ENCODE data around the gene DPEP2.
"Not testable (repeated sequence)": the region's sequence is repeated elsewhere in the genome, so short reads cannot be mapped to it uniquely, and the experiment has no call there.

The DPEP2 gene

DNA sequence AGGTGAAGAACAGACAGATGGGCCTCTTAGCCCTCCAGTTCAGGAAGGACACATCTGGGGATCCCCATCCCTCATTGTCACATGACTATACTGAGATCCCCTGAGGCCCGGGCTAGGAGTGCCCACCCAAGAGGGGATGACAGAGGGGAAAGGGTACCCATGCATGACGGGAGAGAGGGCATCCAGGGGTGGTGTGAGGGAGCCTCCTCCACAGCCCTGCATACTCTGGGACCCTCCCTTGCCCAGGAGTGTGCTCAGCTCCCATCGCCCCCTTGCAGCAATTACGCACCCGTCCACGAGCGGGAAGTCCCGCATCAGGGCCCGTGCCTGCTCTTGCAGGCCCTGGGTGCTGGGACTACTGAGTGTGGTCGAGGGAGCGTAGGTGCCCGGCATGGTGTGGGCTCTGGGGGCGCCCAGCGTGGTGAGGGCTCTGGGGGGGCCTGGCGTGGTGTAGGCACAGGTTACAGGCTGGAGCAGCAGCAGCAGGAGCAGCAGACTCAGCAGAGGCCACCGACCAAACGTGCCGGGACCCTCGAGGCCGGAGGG, 6.5 kb downstream of the DPEP2 start:
- H3K4me3 Mint-ChIP-seq: peak overlapping the region; percentile 89 to 93
- H3K9me3 Mint-ChIP-seq: no peaks in the 10 kb centered on the region

DNA sequence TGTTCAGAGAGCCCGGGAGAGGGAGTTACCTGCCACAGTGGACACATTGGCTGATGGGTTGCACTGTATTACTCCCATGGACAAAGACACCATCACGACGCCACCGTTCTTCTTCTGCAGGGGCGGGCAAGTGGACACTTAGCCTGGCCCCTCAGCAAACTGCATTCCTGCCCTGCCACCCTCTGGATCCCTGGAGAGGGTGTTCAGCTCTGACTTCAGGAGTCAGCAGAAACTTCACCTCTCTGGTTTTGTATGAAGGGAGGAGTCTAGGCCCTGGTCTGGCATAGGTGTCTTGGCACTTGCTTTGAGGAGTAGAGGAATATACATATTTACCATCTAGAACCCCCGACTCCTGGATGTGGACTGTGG, 9.3 kb downstream of the DPEP2 start:
- ATAC-seq: no peak
- no peak overlapping the region for H3K4me3 Mint-ChIP-seq
- peaks cover 29% of the 10 kb centered on the region for H3K4me1 Mint-ChIP-seq

More for the DNA sequence above, 6.5 kb downstream of the DPEP2 start:
- peak overlapping the region; percentile 59 to 61 for H3K27ac Mint-ChIP-seq
- ATAC-seq (peak; percentile 10), DNase-seq (no peak)
- peaks cover 50% of the 10 kb centered on the region for H3K4me1 Mint-ChIP-seq
- H3K27me3 Mint-ChIP-seq: no peaks in the 10 kb centered on the region

DNA sequence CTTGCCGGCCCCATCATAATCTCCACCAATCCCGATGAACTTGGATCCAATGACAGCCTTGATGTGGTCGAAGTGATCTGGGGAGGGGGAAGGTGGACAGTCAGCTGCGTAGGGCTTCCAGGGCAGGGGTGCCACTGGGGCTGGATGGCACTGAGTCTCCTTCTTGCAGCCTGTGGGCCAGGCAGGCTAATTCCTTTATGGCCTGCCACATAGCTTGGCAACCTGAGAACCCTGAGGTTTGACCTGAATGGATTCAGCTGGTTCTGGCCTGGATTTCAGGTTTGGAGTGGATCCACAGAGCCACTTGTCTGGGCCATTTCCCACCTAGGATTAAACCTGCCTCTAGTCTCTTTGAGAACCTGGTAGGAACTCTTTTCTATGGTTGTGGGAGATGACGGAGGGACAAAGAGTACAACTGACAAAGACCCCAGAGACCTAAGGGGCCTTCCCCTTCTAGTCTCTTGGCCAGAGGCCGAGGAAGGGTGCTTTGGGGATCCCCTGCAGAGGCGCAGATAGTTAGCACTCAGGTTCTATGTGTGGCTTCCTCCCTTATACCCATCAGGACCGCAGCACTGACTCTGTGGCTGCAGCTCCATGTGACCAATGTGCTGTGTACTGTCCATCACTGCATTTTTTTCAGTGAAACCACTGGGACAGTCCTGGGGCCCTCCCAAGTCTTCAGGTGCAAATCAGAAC, 9.8 kb downstream of the DPEP2 start:
- no peak for DNase-seq
- H3K4me3 Mint-ChIP-seq: no peak overlapping the region
- peak overlapping the region in 1 of 2 donors; percentile 15 for H3K27ac Mint-ChIP-seq

More for the DNA sequence above, 9.3 kb downstream of the DPEP2 start:
- DNase-seq: no peak
- no peaks in the 10 kb centered on the region for H3K27me3 Mint-ChIP-seq
- H3K27ac Mint-ChIP-seq: no peak overlapping the region
- no peaks in the 10 kb centered on the region for H3K9me3 Mint-ChIP-seq

DNA sequence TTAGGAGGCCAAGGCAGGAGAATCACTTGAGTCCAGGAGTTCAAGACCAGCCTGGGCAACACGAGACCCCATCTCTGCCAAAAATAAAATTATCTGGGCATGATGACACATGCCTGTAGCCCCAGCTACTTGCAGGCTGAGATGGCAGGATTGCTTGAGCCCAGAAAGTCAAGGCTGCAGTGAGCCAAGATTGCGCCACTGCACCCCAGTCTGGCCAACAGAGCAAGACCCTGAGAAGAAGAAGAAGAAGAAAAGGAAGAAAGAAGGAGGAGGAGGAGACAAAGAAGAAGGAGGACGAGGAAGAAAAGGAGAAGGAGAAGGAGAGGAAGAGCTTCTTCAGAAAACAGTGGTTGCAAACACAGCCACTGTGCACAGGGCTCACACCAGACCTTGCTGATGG, 10.6 kb downstream of the DPEP2 start:
- ATAC-seq: no peak
- H3K4me3 Mint-ChIP-seq: no peak overlapping the region

More for the DNA sequence above, 9.8 kb downstream of the DPEP2 start:
- H3K27me3 Mint-ChIP-seq: no peaks in the 10 kb centered on the region
- peaks cover 29% of the 10 kb centered on the region for H3K4me1 Mint-ChIP-seq
- ATAC-seq: no peak
- no peaks in the 10 kb centered on the region for H3K9me3 Mint-ChIP-seq

DNA sequence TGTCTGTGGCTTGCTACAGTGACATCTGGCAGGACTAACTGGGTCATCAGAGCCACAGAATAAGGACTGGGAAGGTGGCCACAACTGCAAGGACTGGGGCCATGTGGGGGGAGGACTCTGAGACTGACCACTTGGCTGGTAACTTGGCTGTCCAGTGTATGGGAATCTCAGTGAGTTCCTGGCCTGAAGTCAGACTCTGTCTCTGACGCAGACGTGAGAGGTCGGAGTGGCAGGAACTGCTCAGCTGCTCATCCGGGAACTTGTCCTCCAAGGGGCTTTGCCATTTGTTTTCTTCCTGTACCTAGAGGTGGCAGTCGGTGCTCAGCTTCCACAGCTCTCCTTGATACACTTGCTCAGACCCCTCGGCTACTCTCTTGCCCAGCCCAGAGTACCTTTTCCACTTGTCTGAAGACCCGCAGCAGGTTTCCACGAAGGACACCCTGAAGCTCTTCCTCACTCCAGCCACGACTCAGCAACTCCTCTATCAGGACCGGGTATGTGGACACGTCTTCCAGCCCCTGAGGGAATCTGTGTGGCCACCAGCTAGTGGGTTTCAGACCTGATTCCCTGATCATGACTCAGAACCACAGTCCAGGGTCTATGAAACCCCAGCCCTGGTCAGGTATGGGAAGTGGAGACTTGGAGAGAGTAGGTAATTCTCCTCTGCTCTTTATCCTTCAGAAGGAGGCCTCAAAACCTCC, 11.7 kb downstream of the DPEP2 start:
- Mint-ChIP-seq H3K27me3 (no peaks in the 10 kb centered on the region), H3K4me1 (peaks cover 31% of the 10 kb centered on the region), H3K9me3 (no peaks in the 10 kb centered on the region), H3K27ac (peak overlapping the region in 1 of 2 donors; percentile 21), H3K4me3 (no peak overlapping the region)
- DNase-seq (no peak), ATAC-seq (no peak)

More for the DNA sequence above, 10.6 kb downstream of the DPEP2 start:
- peaks cover 31% of the 10 kb centered on the region for H3K4me1 Mint-ChIP-seq
- no peak for DNase-seq
- peak overlapping the region in 1 of 2 donors; percentile 78 for H3K27ac Mint-ChIP-seq
- no peaks in the 10 kb centered on the region for H3K9me3 Mint-ChIP-seq
- H3K27me3 Mint-ChIP-seq: no peaks in the 10 kb centered on the region

- Mint-ChIP-seq H3K27me3 (no peaks in the 10 kb centered on the region), H3K4me3 (no peak overlapping the region), H3K9me3 (no peaks in the 10 kb centered on the region), H3K27ac (no peak overlapping the region), H3K4me1 (peaks cover 29% of the 10 kb centered on the region)
- ATAC-seq (no peak), DNase-seq (no peak)
Measured at GRCh38 chr16:67986949-67987348, 12.3 kb downstream of the DPEP2 start.

- Mint-ChIP-seq H3K27ac (no peak overlapping the region), H3K4me1 (peaks cover 29% of the 10 kb centered on the region), H3K27me3 (no peaks in the 10 kb centered on the region), H3K9me3 (no peaks in the 10 kb centered on the region), H3K4me3 (no peak overlapping the region)
- no peak for DNase-seq
- ATAC-seq: no peak
Measured at GRCh38 chr16:67982011-67982696, 17.1 kb downstream of the DPEP2 start.

DNA sequence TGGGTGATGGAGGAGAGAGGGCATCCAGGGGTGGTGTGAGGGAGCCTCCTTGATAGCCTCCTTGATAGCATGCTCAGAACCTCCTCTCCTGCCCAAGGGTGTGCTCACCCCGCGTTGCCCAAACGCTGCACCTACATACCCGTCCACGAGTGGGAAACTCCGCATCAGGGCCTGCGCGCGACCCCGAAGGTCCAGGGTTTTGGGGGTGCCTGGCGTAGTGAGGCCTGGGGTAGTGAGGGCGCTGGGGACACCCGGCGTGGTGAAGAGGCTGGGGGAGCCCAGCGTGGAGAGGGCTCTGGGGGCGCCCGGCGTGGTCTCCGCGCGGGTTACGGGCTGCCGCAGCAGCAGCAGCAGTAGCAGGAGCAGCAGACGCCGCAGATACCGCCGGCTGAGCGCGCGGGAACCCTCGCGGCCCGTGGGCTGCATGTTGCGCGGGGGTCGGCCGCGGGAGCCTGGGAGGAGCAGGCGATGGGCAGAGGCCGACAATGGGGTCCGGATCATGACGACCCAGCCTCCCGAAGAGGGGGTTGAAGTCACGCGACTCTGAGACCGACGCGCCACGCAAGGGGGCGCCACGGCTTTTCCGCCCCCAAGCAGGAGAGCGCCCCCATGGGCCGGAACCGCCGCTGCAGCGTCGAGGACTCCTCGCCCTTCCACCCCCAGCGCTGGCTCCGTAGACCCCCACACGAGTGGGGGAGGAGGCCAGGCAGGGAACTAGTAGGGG, 19.2 kb downstream of the DPEP2 start, which contains the start of gene DPEP3:
DPEP3 (minus strand) TSS at position 545 of the 724 bp plus-strand sequence; CDS start at position 426, 119 bp downstream.
- ATAC-seq (no peak), DNase-seq (no peak)
- Mint-ChIP-seq H3K27me3 (no peaks in the 10 kb centered on the region), H3K9me3 (no peaks in the 10 kb centered on the region), H3K27ac (no peak within 1 kb of the TSS), H3K4me3 (no peak within 1 kb of the TSS), H3K4me1 (peaks cover 37% of the 10 kb centered on the region)

DNA sequence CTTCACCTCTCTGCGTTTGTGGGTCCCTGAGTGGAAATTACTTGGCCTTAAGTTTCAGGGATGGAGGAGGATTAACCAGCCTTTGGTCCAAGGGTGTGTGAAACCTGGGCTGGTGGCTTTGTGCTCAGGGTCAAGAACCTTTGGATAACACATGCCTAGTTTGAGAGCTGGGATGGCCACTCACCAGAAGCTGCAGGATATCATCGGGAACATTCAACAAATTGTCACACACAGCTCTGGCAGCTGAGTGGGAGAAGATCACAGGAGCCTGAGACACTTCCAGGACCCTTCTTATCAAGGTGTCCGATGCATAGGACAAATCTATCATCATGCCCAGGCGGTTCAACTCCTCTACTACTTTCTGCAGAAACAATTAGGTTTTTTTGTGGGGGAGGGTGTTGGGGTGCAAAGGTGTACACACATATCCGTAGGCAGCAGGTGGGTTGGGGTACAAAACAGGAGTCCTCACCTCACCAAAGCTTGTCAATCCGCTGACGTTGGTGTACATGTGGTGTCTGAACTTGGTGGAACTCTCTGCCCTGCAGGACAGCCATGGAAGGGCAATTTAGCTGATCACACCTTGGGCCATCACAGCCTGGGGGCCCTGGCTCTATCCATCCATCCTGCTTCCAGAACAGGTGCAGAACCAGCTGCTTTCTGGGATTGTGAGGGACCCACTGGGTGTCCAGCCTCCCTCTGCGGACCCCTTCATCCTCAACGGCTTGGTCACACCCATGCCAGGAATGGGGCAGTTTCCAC, 21.6 kb downstream of the DPEP2 start:
- DNase-seq (no peak), ATAC-seq (no peak)
- no peak overlapping the region for H3K27ac Mint-ChIP-seq
- peaks cover 18% of the 10 kb centered on the region for H3K4me1 Mint-ChIP-seq
- no peak overlapping the region for H3K4me3 Mint-ChIP-seq
- no peaks in the 10 kb centered on the region for H3K27me3 Mint-ChIP-seq
- H3K9me3 Mint-ChIP-seq: no peaks in the 10 kb centered on the region

- no peak overlapping the region for H3K27ac Mint-ChIP-seq
- ATAC-seq (peak; percentile 23), DNase-seq (no peak)
- H3K27me3 Mint-ChIP-seq: no peaks in the 10 kb centered on the region
- no peaks in the 10 kb centered on the region for H3K9me3 Mint-ChIP-seq
- H3K4me3 Mint-ChIP-seq: no peak overlapping the region
- peaks cover 15% of the 10 kb centered on the region for H3K4me1 Mint-ChIP-seq
Measured at GRCh38 chr16:67977005-67977404, 22.3 kb downstream of the DPEP2 start.

DNA sequence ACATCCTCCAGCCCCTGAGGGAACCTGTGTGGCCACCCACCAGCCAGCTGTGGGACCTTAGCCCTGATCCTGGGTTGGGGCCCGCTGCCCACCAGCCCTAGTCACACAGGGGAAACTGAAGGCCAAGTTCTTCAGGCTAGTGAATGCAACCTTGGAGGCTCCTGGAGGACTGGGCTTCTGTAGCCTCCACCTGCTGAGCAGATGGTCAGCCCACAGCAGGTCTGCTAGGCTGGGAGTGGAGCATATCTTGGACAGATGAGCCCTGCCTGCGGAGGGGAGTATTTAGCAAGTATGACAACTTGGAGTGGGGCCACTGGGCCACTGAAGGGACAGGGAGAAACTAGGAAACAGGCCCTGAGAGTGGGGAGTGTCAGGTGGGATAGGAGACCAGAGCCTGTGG, 23.1 kb downstream of the DPEP2 start:
- Mint-ChIP-seq H3K27me3 (no peaks in the 10 kb centered on the region), H3K9me3 (no peaks in the 10 kb centered on the region), H3K27ac (peak overlapping the region in 1 of 2 donors; percentile 50), H3K4me3 (no peak overlapping the region), H3K4me1 (peaks cover 15% of the 10 kb centered on the region)
- DNase-seq: no peak
- no peak for ATAC-seq

GRCh38 chr16:67975321-67976105, 23.8 kb downstream of the DPEP2 start:
- Mint-ChIP-seq H3K27ac (peak overlapping the region in 1 of 2 donors; percentile 50), H3K4me3 (no peak overlapping the region)
- no peak for ATAC-seq

DNA sequence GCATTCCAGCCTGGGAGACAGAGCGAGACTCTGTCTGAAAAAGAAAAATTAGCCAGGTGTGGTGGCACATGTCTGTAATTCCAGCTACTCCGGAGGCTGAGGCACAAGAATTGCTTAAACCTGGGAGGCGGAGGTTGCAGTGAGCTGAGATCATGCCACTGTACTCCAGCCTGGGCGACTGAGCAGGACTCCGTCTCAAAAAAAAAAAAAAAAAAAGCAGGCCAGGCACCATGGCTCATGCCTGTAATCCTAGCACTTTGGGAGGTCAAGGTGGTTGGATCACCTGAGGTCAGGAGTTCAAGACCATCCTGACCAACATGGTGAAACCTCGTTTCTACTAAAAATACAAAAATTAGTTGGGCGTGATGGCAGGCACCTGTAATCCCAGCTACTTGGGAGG, 27.0 kb downstream of the DPEP2 start:
- not testable (repeated sequence) for ATAC-seq, H3K27ac Mint-ChIP-seq, H3K4me3 Mint-ChIP-seq, DNase-seq, H3K27me3 Mint-ChIP-seq, H3K9me3 Mint-ChIP-seq
- H3K4me1 Mint-ChIP-seq: peaks cover 30% of the 10 kb centered on the region

More at GRCh38 chr16:67975321-67976105, 23.8 kb downstream of the DPEP2 start:
- H3K27me3 Mint-ChIP-seq: no peaks in the 10 kb centered on the region
- H3K4me1 Mint-ChIP-seq: peaks cover 15% of the 10 kb centered on the region
- no peaks in the 10 kb centered on the region for H3K9me3 Mint-ChIP-seq
- no peak for DNase-seq

GRCh38 chr16:67971111-67971510, 28.2 kb downstream of the DPEP2 start:
- Mint-ChIP-seq H3K27ac (peak overlapping the region in 1 of 2 donors; percentile 30), H3K9me3 (no peaks in the 10 kb centered on the region), H3K4me1 (peaks cover 41% of the 10 kb centered on the region), H3K27me3 (no peaks in the 10 kb centered on the region), H3K4me3 (no peak overlapping the region)
- ATAC-seq (no peak), DNase-seq (no peak)
